Natural killer cell (primary cell): Measurements from ENCODE around the gene MEF2D. TPM values are rescaled to one million over a fixed set of nuclear protein-coding genes. Genes with fewer than 3 reads are reported as not detected.

Experiments
- ATAC-seq, 3 donors: fragments of 150-1000 bp in 2 of 3; fragments of 200-7000 bp in 1 of 3; cut with Tn5 transposase; 1 replicate in 1 of 3; 2 replicates in 2 of 3; pipeline ENCODE4 v1.10.0; 2021; ENCODE audit warnings: mild to moderate bottlenecking in 2 of 3, moderate library complexity in 2 of 3
- DNase-seq, 2 donors: peaks; one replicate each; pipeline versions ENCODE4 v3.0.0 to v3.0.0-alpha.2; 2013 to 2021; ENCODE audit warnings: mixed read lengths in 1 of 2
- H3K27ac ChIP-seq: one replicate; pipeline ENCODE4 v1.5.1; 2013; ENCODE audit warnings: mild to moderate bottlenecking, low read length
- H3K27me3 ChIP-seq: one replicate; pipeline ENCODE4 v1.6.1; 2013; ENCODE audit warnings: low read length; ENCODE audit not compliant: control insufficient read depth, insufficient read depth
- H3K36me3 ChIP-seq: one replicate; pipeline ENCODE4 v1.6.1; 2013; ENCODE audit warnings: low read length; ENCODE audit not compliant: control insufficient read depth, insufficient read depth
- H3K4me1 ChIP-seq: one replicate; pipeline ENCODE4 v1.6.1; 2013; ENCODE audit warnings: low read length; ENCODE audit not compliant: control insufficient read depth, insufficient read depth
- H3K4me3 ChIP-seq: one replicate; pipeline ENCODE4 v1.5.1; 2013; ENCODE audit warnings: low read length
- H3K9me3 ChIP-seq: one replicate; pipeline ENCODE4 v1.6.1; 2013; ENCODE audit warnings: low read length; ENCODE audit not compliant: control insufficient read depth, insufficient read depth
- H3K27ac Mint-ChIP-seq, 2 donors: one replicate each; pipeline ENCODE4 v1.8.0; 2022; ENCODE audit warnings: mild to moderate bottlenecking in 2 of 2, mixed read lengths in 2 of 2, moderate library complexity in 1 of 2
- H3K27me3 Mint-ChIP-seq, 2 donors: one replicate each; pipeline ENCODE4 v1.8.0; 2022; ENCODE audit warnings: low read depth in 2 of 2, mixed read lengths in 2 of 2
- H3K36me3 Mint-ChIP-seq: one replicate; pipeline ENCODE4 v1.8.0; 2022; ENCODE audit warnings: mixed read lengths
- H3K4me1 Mint-ChIP-seq, 2 donors: one replicate each; pipeline ENCODE4 v1.8.0; 2022; ENCODE audit warnings: mixed read lengths in 2 of 2
- H3K4me3 Mint-ChIP-seq: one replicate; pipeline ENCODE4 v1.8.0; 2022; ENCODE audit warnings: mild to moderate bottlenecking, moderate library complexity, mixed read lengths
- H3K9me3 Mint-ChIP-seq, 2 donors: one replicate each; pipeline ENCODE4 v1.8.0; 2022; ENCODE audit warnings: mixed read lengths in 2 of 2
- WGBS: methylation state at CpG from one replicate; pipeline ENCODE4 v1.1.7; 2013; ENCODE audit warnings: missing lambda C conversion rate; ENCODE audit not compliant: insufficient coverage; 5-methylcytosine and 5-hydroxymethylcytosine counted together
- intact Hi-C: fragments of 100-400 bp; cut with micrococcal nuclease; formaldehyde crosslinking; loops from one replicate; pipeline ENCODE4 v1.14.2; 2022
- total RNA-seq, 4 donors: library from RNA; stranded (reverse); fragments of 120-200 nt in 1 of 4; gene quantifications; one replicate each; pipeline versions ENCODE4 v1.2.3 to v1.2.4, GENCODE V29; 2013 to 2022
- TF ChIP-seq, protein P1 (sequence below): fragments of 200-600 bp; IDR thresholded peaks from one replicate; pipeline ENCODE4 v1.8.0; 2022; ENCODE audit warnings: antibody characterized with exemption

MEF2D gene
- total RNA-seq, 3 donors from 2014 or later (not counting 1 experiment from before 2014, with no cell fraction given) = 232 to 298 (median 284) TPM

DNA sequence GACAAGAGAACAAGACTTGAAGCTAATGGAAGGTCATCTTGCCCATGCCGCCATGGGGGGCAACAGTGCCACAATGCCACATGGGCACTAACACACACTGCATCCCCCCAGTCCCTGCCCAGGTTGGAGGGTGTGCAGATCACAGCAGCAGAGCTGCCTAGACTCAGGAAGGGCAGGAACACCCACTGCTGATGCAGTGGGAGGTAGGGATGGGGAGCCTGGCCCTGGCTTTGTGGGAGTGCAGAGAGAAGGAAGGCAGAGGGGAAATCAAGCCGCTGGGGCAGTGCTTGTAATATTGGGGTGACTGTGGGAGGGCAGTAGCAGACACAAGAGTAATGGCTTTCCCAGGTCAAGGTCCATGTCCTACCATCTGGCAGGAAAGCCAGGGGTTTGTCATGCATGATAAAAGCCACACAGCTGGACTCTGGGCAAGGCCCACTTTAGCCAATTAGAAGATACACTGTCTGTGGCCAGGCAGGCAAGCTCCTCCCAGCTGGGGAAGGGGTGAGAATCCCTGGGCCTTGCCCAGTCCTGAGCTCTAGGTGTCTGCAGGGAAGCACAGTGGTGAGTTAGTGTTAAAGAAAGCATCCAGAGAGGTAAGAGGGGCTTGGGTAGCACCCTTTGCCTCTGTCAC is 25.4 kb upstream of the MEF2D start:
- 98% methylated on average over 2 of the region's 2 CpGs for WGBS
- ATAC-seq (no peak), DNase-seq (no peak)
- H3K36me3 ChIP-seq = no peaks in the 10 kb centered on the region
- H3K9me3 ChIP-seq = no peaks in the 10 kb centered on the region
- no peak overlapping the region for H3K4me3 Mint-ChIP-seq
- peaks cover 33% of the 10 kb centered on the region in 2 donors for H3K4me1 Mint-ChIP-seq
- no peaks in the 10 kb centered on the region for H3K36me3 Mint-ChIP-seq
- intact Hi-C loops = no loop called here
- no peaks in the 10 kb centered on the region for H3K9me3 Mint-ChIP-seq
- peak overlapping the region in 1 of 2 donors; percentile 93 for H3K27ac Mint-ChIP-seq
- no peak overlapping the region for H3K27ac ChIP-seq
- H3K27me3 ChIP-seq = no peaks in the 10 kb centered on the region
- H3K4me1 ChIP-seq = peaks cover 29% of the 10 kb centered on the region
- no peak overlapping the region for H3K4me3 ChIP-seq
- TF ChIP-seq, protein P1, sequence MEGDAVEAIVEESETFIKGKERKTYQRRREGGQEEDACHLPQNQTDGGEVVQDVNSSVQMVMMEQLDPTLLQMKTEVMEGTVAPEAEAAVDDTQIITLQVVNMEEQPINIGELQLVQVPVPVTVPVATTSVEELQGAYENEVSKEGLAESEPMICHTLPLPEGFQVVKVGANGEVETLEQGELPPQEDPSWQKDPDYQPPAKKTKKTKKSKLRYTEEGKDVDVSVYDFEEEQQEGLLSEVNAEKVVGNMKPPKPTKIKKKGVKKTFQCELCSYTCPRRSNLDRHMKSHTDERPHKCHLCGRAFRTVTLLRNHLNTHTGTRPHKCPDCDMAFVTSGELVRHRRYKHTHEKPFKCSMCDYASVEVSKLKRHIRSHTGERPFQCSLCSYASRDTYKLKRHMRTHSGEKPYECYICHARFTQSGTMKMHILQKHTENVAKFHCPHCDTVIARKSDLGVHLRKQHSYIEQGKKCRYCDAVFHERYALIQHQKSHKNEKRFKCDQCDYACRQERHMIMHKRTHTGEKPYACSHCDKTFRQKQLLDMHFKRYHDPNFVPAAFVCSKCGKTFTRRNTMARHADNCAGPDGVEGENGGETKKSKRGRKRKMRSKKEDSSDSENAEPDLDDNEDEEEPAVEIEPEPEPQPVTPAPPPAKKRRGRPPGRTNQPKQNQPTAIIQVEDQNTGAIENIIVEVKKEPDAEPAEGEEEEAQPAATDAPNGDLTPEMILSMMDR = no peak
- H3K27me3 Mint-ChIP-seq = peaks cover 0 to 2% of the 10 kb centered on the region in 2 donors

DNA sequence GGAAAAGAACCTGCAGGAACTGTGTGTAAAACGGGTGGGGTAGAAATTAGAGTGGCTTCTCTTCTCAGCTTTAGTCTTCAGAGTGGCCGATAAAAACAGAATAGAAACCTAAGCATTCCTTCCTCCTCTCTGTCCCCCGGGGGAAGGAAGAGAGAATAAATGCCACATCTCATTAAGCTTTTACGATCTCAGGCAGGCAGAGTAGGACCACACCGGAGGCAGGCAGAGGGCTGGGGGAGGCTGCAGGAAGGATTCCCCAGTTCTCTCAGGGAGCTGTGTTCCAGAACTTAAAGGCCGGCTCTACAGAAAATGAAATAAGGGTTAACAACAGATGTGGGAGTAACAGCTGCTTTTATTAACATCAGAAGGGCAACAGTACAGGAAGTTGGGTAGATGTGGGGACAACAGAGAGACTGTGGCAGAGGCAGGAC is 24.5 kb upstream of the MEF2D start:
- ATAC-seq (peak in 1 of 3 donors; percentile 8), DNase-seq (peak in 1 of 2 donors; percentile 32)
- no peaks in the 10 kb centered on the region for H3K9me3 ChIP-seq
- no peaks in the 10 kb centered on the region for H3K36me3 ChIP-seq
- H3K27me3 Mint-ChIP-seq = peaks cover 0 to 2% of the 10 kb centered on the region in 2 donors
- TF ChIP-seq, protein P1 = no peak
- no peaks in the 10 kb centered on the region for H3K36me3 Mint-ChIP-seq
- no peaks in the 10 kb centered on the region for H3K27me3 ChIP-seq
- peak overlapping the region; percentile 58 to 93 for H3K27ac Mint-ChIP-seq
- H3K9me3 Mint-ChIP-seq = no peaks in the 10 kb centered on the region
- peaks cover 29% of the 10 kb centered on the region for H3K4me1 ChIP-seq
- H3K27ac ChIP-seq = peak overlapping the region; percentile 49
- H3K4me3 Mint-ChIP-seq = peak overlapping the region; percentile 63
- no peak overlapping the region for H3K4me3 ChIP-seq
- intact Hi-C loops = no loop called here
- WGBS = 18% methylated on average over 3 of the region's 6 CpGs
- H3K4me1 Mint-ChIP-seq = peaks cover 33% of the 10 kb centered on the region in 2 donors

DNA sequence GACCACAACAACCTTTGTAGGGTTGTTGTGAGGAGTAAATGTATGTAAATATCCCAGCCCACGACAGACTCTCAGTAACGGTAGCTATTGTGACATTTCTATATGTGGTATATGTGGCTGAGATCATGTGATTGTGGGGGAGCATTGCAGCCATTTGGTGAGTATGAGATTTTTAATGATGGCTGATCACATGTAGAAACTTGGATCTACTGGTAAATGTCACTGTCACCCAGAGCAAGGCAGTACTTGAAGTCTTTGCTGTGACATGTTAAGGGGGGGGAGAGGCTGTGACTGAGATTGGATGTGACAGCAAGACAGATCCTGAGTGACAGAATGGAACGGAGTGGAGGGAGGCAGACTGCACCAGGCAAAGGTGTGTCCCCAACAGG is 23.9 kb upstream of the MEF2D start:
- DNase-seq (peak in 1 of 2 donors; percentile 67), ATAC-seq (peak; percentile 81 to 89 (median 82))
- Histone ChIP-seq H3K36me3 (no peaks in the 10 kb centered on the region), H3K4me3 (no peak overlapping the region), H3K4me1 (peaks cover 29% of the 10 kb centered on the region), H3K27me3 (no peaks in the 10 kb centered on the region), H3K9me3 (no peaks in the 10 kb centered on the region), H3K27ac (peak overlapping the region; percentile 36)
- Mint-ChIP-seq H3K9me3 (no peaks in the 10 kb centered on the region), H3K4me3 (peak overlapping the region; percentile 63), H3K36me3 (no peaks in the 10 kb centered on the region), H3K27me3 (peaks cover 0 to 2% of the 10 kb centered on the region in 2 donors), H3K27ac (peak overlapping the region; percentile 58 to 93), H3K4me1 (peaks cover 33% of the 10 kb centered on the region in 2 donors)
- WGBS = 22% methylated on average over 3 of the region's 3 CpGs
- intact Hi-C loops = loop anchor here (1.0 kb wide), 2 partner anchors 24 to 44 kb away; partner anchors contain the start of gene MEF2D
- TF ChIP-seq, protein P1 = no peak
